ENCODE results near the gene UGT1A5. TPM values are rescaled to one million over a fixed set of nuclear protein-coding genes. Genes with fewer than 3 reads are reported as not detected.

UGT1A5 gene
- total RNA-seq, 2 experiments from 2014 or later: not detected

DNA sequence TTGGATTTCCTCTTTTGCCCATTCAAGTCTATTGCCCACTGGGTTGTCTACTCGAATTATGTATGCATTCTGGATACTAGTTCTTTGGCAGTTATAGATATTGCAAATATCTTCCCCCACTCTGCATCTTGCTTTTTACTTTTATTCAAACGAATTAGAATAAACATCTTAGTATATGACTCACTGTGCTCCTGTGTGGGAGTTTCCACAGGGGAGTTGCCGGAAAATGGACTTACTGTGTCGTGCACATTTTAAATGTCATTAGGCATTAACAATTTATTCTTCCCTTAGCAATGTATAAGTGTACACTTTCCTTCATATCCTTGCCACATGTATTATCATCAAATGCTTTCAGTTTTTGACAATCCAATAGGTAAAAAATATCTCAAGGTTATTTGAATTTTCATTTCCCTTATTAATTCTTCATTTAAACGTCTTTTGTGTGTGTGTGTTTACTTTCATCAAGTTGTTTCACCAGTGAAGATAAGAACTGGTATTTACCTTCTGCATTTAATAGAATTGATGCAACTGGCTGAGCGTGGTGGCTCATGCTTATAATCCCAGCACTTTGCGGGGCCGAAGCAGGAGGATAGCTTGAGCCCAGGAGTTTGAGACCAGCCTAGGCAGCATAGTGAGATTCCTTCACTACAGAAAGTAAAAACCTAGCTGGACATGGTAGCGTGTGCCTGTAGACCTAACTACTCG, 4.6 kb upstream of the UGT1A5 start:
- DNase-seq (ENCODE audit: low spot score): no peak
- Histone ChIP-seq H3K36me3 (ENCODE audit: insufficient read depth, low read length) (no peaks in the 10 kb centered on the region), H4K20me1 (ENCODE audit: insufficient read depth, low read length) (no peaks in the 10 kb centered on the region), H2AFZ (ENCODE audit: low read length) (no peak overlapping the region), H3K9me3 (ENCODE audit: low read length) (no peaks in the 10 kb centered on the region), H3K4me1 (ENCODE audit: insufficient read depth, low read length, poor library complexity, severe bottlenecking) (no peaks in the 10 kb centered on the region), H3K4me3 (ENCODE audit: low read depth, low read length, poor library complexity, severe bottlenecking) (no peak overlapping the region), H3K4me2 (ENCODE audit: low read length) (no peak overlapping the region), H3K27ac (ENCODE audit: low read depth, low read length, poor library complexity, severe bottlenecking) (no peak overlapping the region), H3K9me2 (ENCODE audit: insufficient read depth, low read length) (no peaks in the 10 kb centered on the region), H3K79me2 (ENCODE audit: insufficient read depth, low read depth, low read length) (no peaks in the 10 kb centered on the region)
- intact Hi-C loops (cut with micrococcal nuclease; ENCODE audit: unreplicated experiment): no loop called here
- ChIA-PET POLR2A (no interaction called here), CTCF (ENCODE audit: unreplicated experiment) (no interaction called here)
- no peak for TF ChIP-seq CTCF (conservative IDR thresholded peaks at IDR 0.05; ENCODE audit: low read length)
- no TSS peak for BruUV-seq (replicated peaks)

DNA sequence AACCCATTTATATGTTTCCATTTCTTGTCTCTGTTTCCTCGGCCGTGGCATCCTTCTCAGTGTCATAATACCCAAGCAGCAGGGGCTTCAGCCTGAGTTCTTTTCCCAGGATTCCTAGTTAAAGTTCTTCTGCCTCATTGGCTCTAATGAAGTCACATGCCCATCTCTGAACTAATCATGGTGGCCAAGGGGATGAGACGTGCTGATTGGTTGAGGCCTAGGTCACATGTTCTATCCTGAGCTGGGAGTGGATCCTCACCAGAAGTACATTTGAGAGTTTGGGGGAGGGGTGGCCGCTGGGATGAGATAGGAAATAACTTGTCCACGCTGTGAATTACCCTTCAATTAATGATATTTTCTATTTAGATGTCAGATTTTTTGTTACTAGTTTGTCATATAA, 3.8 kb upstream of the UGT1A5 start:
- Histone ChIP-seq H4K20me1 (ENCODE audit: insufficient read depth, low read length) (no peaks in the 10 kb centered on the region), H3K27ac (ENCODE audit: low read depth, low read length, poor library complexity, severe bottlenecking) (no peak overlapping the region), H3K36me3 (ENCODE audit: insufficient read depth, low read length) (no peaks in the 10 kb centered on the region), H3K9me3 (ENCODE audit: low read length) (no peaks in the 10 kb centered on the region), H3K4me1 (ENCODE audit: insufficient read depth, low read length, poor library complexity, severe bottlenecking) (no peaks in the 10 kb centered on the region), H3K79me2 (ENCODE audit: insufficient read depth, low read depth, low read length) (no peaks in the 10 kb centered on the region), H3K4me2 (ENCODE audit: low read length) (no peak overlapping the region), H3K9me2 (ENCODE audit: insufficient read depth, low read length) (no peaks in the 10 kb centered on the region), H2AFZ (ENCODE audit: low read length) (no peak overlapping the region), H3K4me3 (ENCODE audit: low read depth, low read length, poor library complexity, severe bottlenecking) (no peak overlapping the region)
- no TSS peak for BruUV-seq (replicated peaks)
- ChIA-PET POLR2A (no interaction called here), CTCF (ENCODE audit: unreplicated experiment) (no interaction called here)
- DNase-seq (ENCODE audit: low spot score): no peak
- TF ChIP-seq CTCF (conservative IDR thresholded peaks at IDR 0.05; ENCODE audit: low read length) (no peak), EZH2phosphoT487 (IDR thresholded peaks at IDR 0.05; ENCODE audit: borderline replicate concordance, low read depth, low read length) (no peak)
- intact Hi-C loops (cut with micrococcal nuclease; ENCODE audit: unreplicated experiment): no loop called here

GRCh38 chr2:233711312-233712008, 1.2 kb upstream of the UGT1A5 start:
- no peak overlapping the region for H3K27ac ChIP-seq (ENCODE audit: low read depth, low read length, poor library complexity, severe bottlenecking)
- no peak overlapping the region for H3K4me2 ChIP-seq (ENCODE audit: low read length)
- CTCF ChIA-PET (ENCODE audit: unreplicated experiment): no interaction called here
- H3K4me3 ChIP-seq (ENCODE audit: low read depth, low read length, poor library complexity, severe bottlenecking): no peak overlapping the region
- H3K79me2 ChIP-seq (ENCODE audit: insufficient read depth, low read depth, low read length): no peaks in the 10 kb centered on the region
- H3K36me3 ChIP-seq (ENCODE audit: insufficient read depth, low read length): no peaks in the 10 kb centered on the region
- H3K9me2 ChIP-seq (ENCODE audit: insufficient read depth, low read length): no peaks in the 10 kb centered on the region
- TF ChIP-seq EZH2phosphoT487 (IDR thresholded peaks at IDR 0.05; ENCODE audit: borderline replicate concordance, low read depth, low read length) (no peak), CTCF (conservative IDR thresholded peaks at IDR 0.05; ENCODE audit: low read length) (peak; percentile 94)
- intact Hi-C loops (cut with micrococcal nuclease; ENCODE audit: unreplicated experiment): loop anchor here (1.0 to 5.0 kb wide), 2 partner anchors 121 to 231 kb away; no protein-coding TSS in a partner anchor
- H2AFZ ChIP-seq (ENCODE audit: low read length): no peak overlapping the region
- POLR2A ChIA-PET: interaction anchor here (0.8 kb wide), 1 partner anchor 190 kb away, joined by 3 read pairs; no protein-coding TSS in a partner anchor
- no peaks in the 10 kb centered on the region for H3K4me1 ChIP-seq (ENCODE audit: insufficient read depth, low read length, poor library complexity, severe bottlenecking)
- BruUV-seq (replicated peaks): no TSS peak
- no peaks in the 10 kb centered on the region for H4K20me1 ChIP-seq (ENCODE audit: insufficient read depth, low read length)
- H3K9me3 ChIP-seq (ENCODE audit: low read length): no peaks in the 10 kb centered on the region
- DNase-seq (ENCODE audit: low spot score): peak; percentile 71

All from OCI-LY7 (cell line).